Ishikawa (cell line): ENCODE results near the gene ZNF280B.

Source experiments
- EGR1 ChIP-seq: IDR thresholded peaks from 2 replicates; pipeline ENCODE4 v1.6.1; 2012
- NFIC ChIP-seq: IDR thresholded peaks from 2 replicates; pipeline ENCODE4 v1.6.1; 2012
- RAD21 ChIP-seq: IDR thresholded peaks from 2 replicates; pipeline ENCODE4 v1.6.1; 2012; ENCODE audit warnings: low read depth
- TAF1 ChIP-seq: IDR thresholded peaks from 2 replicates; pipeline ENCODE4 v1.6.1; 2012; ENCODE audit warnings: low read depth, mild to moderate bottlenecking
- TCF12 ChIP-seq: IDR thresholded peaks from 2 replicates; pipeline ENCODE4 v1.6.1; 2012; ENCODE audit warnings: low read depth
- TEAD4 ChIP-seq: IDR thresholded peaks from 2 replicates; pipeline ENCODE4 v1.6.1; 2012
- TF ChIP-seq, protein P1 (sequence below): IDR thresholded peaks from 2 replicates; pipeline ENCODE4 v1.6.1; 2012
- TF ChIP-seq, protein P2 (sequence below): IDR thresholded peaks from 2 replicates; pipeline ENCODE4 v1.6.1; 2012; ENCODE audit warnings: low read depth, mild to moderate bottlenecking

DNA sequence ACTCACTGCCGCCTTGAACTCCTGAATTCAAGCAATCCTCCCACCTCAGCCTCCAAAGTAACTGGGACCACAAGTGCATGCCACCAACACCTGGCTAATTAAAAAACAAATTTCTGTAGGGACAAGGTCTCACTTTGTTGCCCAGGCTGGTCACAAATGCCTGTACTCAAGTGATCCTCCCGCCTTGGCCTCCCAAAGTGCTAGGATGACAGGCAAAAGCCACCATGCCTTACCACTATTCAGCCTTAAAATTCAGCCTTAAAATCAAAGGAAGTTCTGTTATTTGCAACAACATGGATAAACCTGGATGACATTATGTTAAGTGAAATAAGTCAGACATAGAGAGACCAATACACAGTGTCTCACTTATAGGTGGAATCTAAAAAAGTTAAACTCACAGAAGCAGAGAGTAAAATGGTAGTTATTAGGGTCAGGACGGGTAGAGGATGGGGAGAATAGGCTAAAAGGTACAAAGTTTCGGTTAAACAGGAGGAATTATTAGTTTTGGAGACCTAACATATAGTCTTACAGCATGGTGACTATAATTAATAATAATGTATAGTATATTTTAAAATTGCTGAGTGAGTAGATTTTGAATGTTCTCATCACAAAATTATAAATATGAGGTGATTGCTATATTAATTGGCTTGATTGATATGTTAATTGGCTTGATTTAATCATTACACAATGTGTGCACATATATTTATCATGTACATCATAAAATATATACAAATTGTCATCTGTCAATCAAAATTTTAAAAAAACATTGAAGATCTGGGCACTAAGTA lies 17.8 kb upstream of the ZNF280B start:
- TF ChIP-seq, protein P1, sequence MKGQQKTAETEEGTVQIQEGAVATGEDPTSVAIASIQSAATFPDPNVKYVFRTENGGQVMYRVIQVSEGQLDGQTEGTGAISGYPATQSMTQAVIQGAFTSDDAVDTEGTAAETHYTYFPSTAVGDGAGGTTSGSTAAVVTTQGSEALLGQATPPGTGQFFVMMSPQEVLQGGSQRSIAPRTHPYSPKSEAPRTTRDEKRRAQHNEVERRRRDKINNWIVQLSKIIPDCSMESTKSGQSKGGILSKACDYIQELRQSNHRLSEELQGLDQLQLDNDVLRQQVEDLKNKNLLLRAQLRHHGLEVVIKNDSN: no peak
- TF ChIP-seq TAF1 (no peak), TCF12 (no peak), EGR1 (no peak), NFIC (no peak), TEAD4 (no peak), RAD21 (no peak)
- TF ChIP-seq, protein P2, sequence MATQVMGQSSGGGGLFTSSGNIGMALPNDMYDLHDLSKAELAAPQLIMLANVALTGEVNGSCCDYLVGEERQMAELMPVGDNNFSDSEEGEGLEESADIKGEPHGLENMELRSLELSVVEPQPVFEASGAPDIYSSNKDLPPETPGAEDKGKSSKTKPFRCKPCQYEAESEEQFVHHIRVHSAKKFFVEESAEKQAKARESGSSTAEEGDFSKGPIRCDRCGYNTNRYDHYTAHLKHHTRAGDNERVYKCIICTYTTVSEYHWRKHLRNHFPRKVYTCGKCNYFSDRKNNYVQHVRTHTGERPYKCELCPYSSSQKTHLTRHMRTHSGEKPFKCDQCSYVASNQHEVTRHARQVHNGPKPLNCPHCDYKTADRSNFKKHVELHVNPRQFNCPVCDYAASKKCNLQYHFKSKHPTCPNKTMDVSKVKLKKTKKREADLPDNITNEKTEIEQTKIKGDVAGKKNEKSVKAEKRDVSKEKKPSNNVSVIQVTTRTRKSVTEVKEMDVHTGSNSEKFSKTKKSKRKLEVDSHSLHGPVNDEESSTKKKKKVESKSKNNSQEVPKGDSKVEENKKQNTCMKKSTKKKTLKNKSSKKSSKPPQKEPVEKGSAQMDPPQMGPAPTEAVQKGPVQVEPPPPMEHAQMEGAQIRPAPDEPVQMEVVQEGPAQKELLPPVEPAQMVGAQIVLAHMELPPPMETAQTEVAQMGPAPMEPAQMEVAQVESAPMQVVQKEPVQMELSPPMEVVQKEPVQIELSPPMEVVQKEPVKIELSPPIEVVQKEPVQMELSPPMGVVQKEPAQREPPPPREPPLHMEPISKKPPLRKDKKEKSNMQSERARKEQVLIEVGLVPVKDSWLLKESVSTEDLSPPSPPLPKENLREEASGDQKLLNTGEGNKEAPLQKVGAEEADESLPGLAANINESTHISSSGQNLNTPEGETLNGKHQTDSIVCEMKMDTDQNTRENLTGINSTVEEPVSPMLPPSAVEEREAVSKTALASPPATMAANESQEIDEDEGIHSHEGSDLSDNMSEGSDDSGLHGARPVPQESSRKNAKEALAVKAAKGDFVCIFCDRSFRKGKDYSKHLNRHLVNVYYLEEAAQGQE: no peak
